Mesendoderm (in vitro differentiated cells): Measurements from ENCODE around the gene GUSB.

ENCODE experiments used
- DNase-seq: peaks from one replicate; pipeline ENCODE4 v3.0.0; 2013
- H2AK5ac ChIP-seq: 2 replicates; pipeline ENCODE4 v1.6.1; 2013; ENCODE audit warnings: low read length, inconsistent platforms
- H2BK120ac ChIP-seq: 2 replicates; pipeline ENCODE4 v1.6.1; 2013; ENCODE audit warnings: low read depth, mild to moderate bottlenecking, low read length, moderate library complexity, mixed read lengths
- H2BK15ac ChIP-seq: replicated peaks from 2 replicates; pipeline ENCODE4 v1.6.1; 2013; ENCODE audit warnings: low read depth, mild to moderate bottlenecking, moderate library complexity
- H2BK5ac ChIP-seq: 2 replicates; pipeline ENCODE4 v1.6.1; 2013; ENCODE audit warnings: low read length, inconsistent platforms
- H3K18ac ChIP-seq: 2 replicates; pipeline ENCODE4 v1.6.1; 2013; ENCODE audit warnings: mild to moderate bottlenecking, low read length, mixed read lengths
- H3K23ac ChIP-seq: one replicate; pipeline ENCODE4 v1.6.1; 2013; ENCODE audit warnings: low read length
- H3K27ac ChIP-seq: 2 replicates; pipeline ENCODE4 v1.5.1; 2013; ENCODE audit warnings: low read depth, mild to moderate bottlenecking, inconsistent platforms, low read length, moderate library complexity
- H3K27me3 ChIP-seq: 2 replicates; pipeline ENCODE4 v1.6.1; 2013; ENCODE audit warnings: low read length, control low read depth, mild to moderate bottlenecking, inconsistent platforms; ENCODE audit not compliant: insufficient read depth, poor library complexity
- H3K36me3 ChIP-seq: 2 replicates; pipeline ENCODE4 v1.6.1; 2013; ENCODE audit warnings: low read length, inconsistent platforms; ENCODE audit not compliant: control insufficient read depth, insufficient read depth
- H3K4ac ChIP-seq: one replicate; pipeline ENCODE4 v1.6.1; 2013; ENCODE audit warnings: low read depth, mild to moderate bottlenecking, low read length, moderate library complexity
- H3K4me1 ChIP-seq: 2 replicates; pipeline ENCODE4 v1.6.1; 2013; ENCODE audit warnings: low read depth, low read length, inconsistent platforms; ENCODE audit not compliant: control insufficient read depth
- H3K4me2 ChIP-seq: 2 replicates; pipeline ENCODE4 v1.6.1; 2013; ENCODE audit warnings: low read length
- H3K4me3 ChIP-seq: 2 replicates; pipeline ENCODE4 v1.5.1; 2013; ENCODE audit warnings: mild to moderate bottlenecking, low read length
- H3K56ac ChIP-seq: one replicate; pipeline ENCODE4 v1.6.1; 2013; ENCODE audit warnings: low read length
- H3K79me1 ChIP-seq: 2 replicates; pipeline ENCODE4 v1.6.1; 2013; ENCODE audit warnings: low read length, inconsistent platforms
- H3K79me2 ChIP-seq: 2 replicates; pipeline ENCODE4 v1.6.1; 2013; ENCODE audit warnings: mild to moderate bottlenecking, low read length; ENCODE audit not compliant: control insufficient read depth, insufficient read depth
- H3K9ac ChIP-seq: 2 replicates; pipeline ENCODE4 v1.6.1; 2013; ENCODE audit warnings: low read length, inconsistent platforms
- H4K5ac ChIP-seq: one replicate; pipeline ENCODE4 v1.6.1; 2013; ENCODE audit warnings: low read length
- H4K8ac ChIP-seq: one replicate; pipeline ENCODE4 v1.6.1; 2013; ENCODE audit warnings: low read depth, mild to moderate bottlenecking, control low read depth, low read length, moderate library complexity
- WGBS: extraction: QIAGEN DNeasy Blood & Tissue Kit; methylation state at CpG from one replicate; pipeline ENCODE4 v1.1.7; 2013; ENCODE audit warnings: low lambda C conversion rate, missing lambda C conversion rate; ENCODE audit not compliant: insufficient coverage; ENCODE audit errors: extremely low coverage; 5-methylcytosine and 5-hydroxymethylcytosine counted together

GUSB gene

GRCh38 chr7:65974191-65974801 lies 7.7 kb downstream of the GUSB start:
- Histone ChIP-seq H3K4me3 (no peak overlapping the region), H3K79me1 (peaks cover under 1% of the 10 kb centered on the region), H3K27ac (no peak overlapping the region), H3K79me2 (no peaks in the 10 kb centered on the region), H2BK120ac (no peak overlapping the region), H3K27me3 (no peaks in the 10 kb centered on the region), H2BK15ac (no peak overlapping the region), H3K23ac (no peak overlapping the region), H4K8ac (no peak overlapping the region), H3K18ac (no peak overlapping the region), H3K36me3 (peaks cover 5% of the 10 kb centered on the region), H2AK5ac (no peak overlapping the region), H3K9ac (no peak overlapping the region), H3K4me1 (no peaks in the 10 kb centered on the region), H3K4ac (no peak overlapping the region), H3K56ac (no peak overlapping the region), H4K5ac (no peak overlapping the region), H3K4me2 (no peak overlapping the region), H2BK5ac (no peak overlapping the region)
- no peak for DNase-seq
- WGBS, result no CpG with 5 or more reads among the region's 29 CpGs

- no CpG with 5 or more reads among the region's 13 CpGs for WGBS
- Histone ChIP-seq H3K36me3 (peaks cover 9% of the 10 kb centered on the region), H3K9ac (no peak overlapping the region), H3K18ac (no peak overlapping the region), H2AK5ac (no peak overlapping the region), H2BK5ac (no peak overlapping the region), H2BK120ac (no peak overlapping the region), H3K27me3 (no peaks in the 10 kb centered on the region), H3K4me1 (no peaks in the 10 kb centered on the region), H3K27ac (no peak overlapping the region), H3K79me2 (no peaks in the 10 kb centered on the region), H3K4ac (no peak overlapping the region), H3K4me2 (no peak overlapping the region), H3K23ac (no peak overlapping the region), H3K4me3 (no peak overlapping the region), H4K8ac (no peak overlapping the region), H3K56ac (no peak overlapping the region), H2BK15ac (no peak overlapping the region), H4K5ac (no peak overlapping the region), H3K79me1 (no peaks in the 10 kb centered on the region)
- DNase-seq, result no peak
Measured at GRCh38 chr7:65972976-65973375, 9.0 kb downstream of the GUSB start.

GRCh38 chr7:65971021-65971420 lies 11.0 kb downstream of the GUSB start:
- no peak overlapping the region for H2BK15ac ChIP-seq
- H2AK5ac ChIP-seq, result no peak overlapping the region
- H3K23ac ChIP-seq, result no peak overlapping the region
- no peaks in the 10 kb centered on the region for H3K79me2 ChIP-seq
- no peaks in the 10 kb centered on the region for H3K27me3 ChIP-seq
- no peak overlapping the region for H2BK5ac ChIP-seq
- no peak overlapping the region for H3K56ac ChIP-seq
- no CpG with 5 or more reads among the region's 8 CpGs for WGBS
- H3K18ac ChIP-seq, result no peak overlapping the region
- no peak for DNase-seq
- H3K4ac ChIP-seq, result no peak overlapping the region
- H3K36me3 ChIP-seq, result peaks cover 17% of the 10 kb centered on the region
- H3K79me1 ChIP-seq, result no peaks in the 10 kb centered on the region
- no peak overlapping the region for H4K8ac ChIP-seq
- H4K5ac ChIP-seq, result no peak overlapping the region
- H3K9ac ChIP-seq, result no peak overlapping the region
- H3K4me1 ChIP-seq, result no peaks in the 10 kb centered on the region
- H3K27ac ChIP-seq, result no peak overlapping the region
- H3K4me2 ChIP-seq, result no peak overlapping the region
- H3K4me3 ChIP-seq, result no peak overlapping the region
- no peak overlapping the region for H2BK120ac ChIP-seq

GRCh38 chr7:65968256-65969185 lies 13.5 kb downstream of the GUSB start:
- no peak overlapping the region for H2BK120ac ChIP-seq
- no peak overlapping the region for H3K4me2 ChIP-seq
- no peak overlapping the region for H3K4ac ChIP-seq
- no peak overlapping the region for H2BK15ac ChIP-seq
- H4K8ac ChIP-seq, result no peak overlapping the region
- H3K18ac ChIP-seq, result no peak overlapping the region
- no peak overlapping the region for H2AK5ac ChIP-seq
- no peak overlapping the region for H3K4me3 ChIP-seq
- no peak overlapping the region for H2BK5ac ChIP-seq
- no peaks in the 10 kb centered on the region for H3K4me1 ChIP-seq
- H3K27me3 ChIP-seq, result no peaks in the 10 kb centered on the region
- no peaks in the 10 kb centered on the region for H3K79me2 ChIP-seq
- no peak overlapping the region for H3K56ac ChIP-seq
- no peak overlapping the region for H3K23ac ChIP-seq
- no peaks in the 10 kb centered on the region for H3K79me1 ChIP-seq
- H4K5ac ChIP-seq, result no peak overlapping the region
- H3K36me3 ChIP-seq, result peaks cover 22% of the 10 kb centered on the region
- no peak for DNase-seq
- H3K27ac ChIP-seq, result no peak overlapping the region
- whole genome bisulfite sequencing, result no CpG with 5 or more reads among the region's 26 CpGs
- H3K9ac ChIP-seq, result no peak overlapping the region

GRCh38 chr7:65967361-65968155 lies 14.5 kb downstream of the GUSB start:
- H3K4me3 ChIP-seq, result no peak overlapping the region
- no peak for DNase-seq
- H3K4me2 ChIP-seq, result no peak overlapping the region
- H2BK120ac ChIP-seq, result no peak overlapping the region
- H2BK5ac ChIP-seq, result no peak overlapping the region
- no peak overlapping the region for H3K18ac ChIP-seq
- H3K4ac ChIP-seq, result no peak overlapping the region
- no peak overlapping the region for H3K9ac ChIP-seq
- WGBS, result no CpG with 5 or more reads among the region's 17 CpGs
- H4K5ac ChIP-seq, result no peak overlapping the region
- H3K36me3 ChIP-seq, result peaks cover 23% of the 10 kb centered on the region
- H2BK15ac ChIP-seq, result no peak overlapping the region
- H3K27me3 ChIP-seq, result no peaks in the 10 kb centered on the region
- H3K23ac ChIP-seq, result no peak overlapping the region
- H3K56ac ChIP-seq, result no peak overlapping the region
- H4K8ac ChIP-seq, result no peak overlapping the region
- no peak overlapping the region for H3K27ac ChIP-seq
- H3K4me1 ChIP-seq, result no peaks in the 10 kb centered on the region
- no peak overlapping the region for H2AK5ac ChIP-seq
- H3K79me2 ChIP-seq, result no peaks in the 10 kb centered on the region
- H3K79me1 ChIP-seq, result no peaks in the 10 kb centered on the region
